ENCODE measurements around the gene SNAPIN.
A peak's percentile ranks its signal among the peaks of the same experiment; 100 is the strongest.

Gene SNAPIN, protein sequence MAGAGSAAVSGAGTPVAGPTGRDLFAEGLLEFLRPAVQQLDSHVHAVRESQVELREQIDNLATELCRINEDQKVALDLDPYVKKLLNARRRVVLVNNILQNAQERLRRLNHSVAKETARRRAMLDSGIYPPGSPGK

DNA sequence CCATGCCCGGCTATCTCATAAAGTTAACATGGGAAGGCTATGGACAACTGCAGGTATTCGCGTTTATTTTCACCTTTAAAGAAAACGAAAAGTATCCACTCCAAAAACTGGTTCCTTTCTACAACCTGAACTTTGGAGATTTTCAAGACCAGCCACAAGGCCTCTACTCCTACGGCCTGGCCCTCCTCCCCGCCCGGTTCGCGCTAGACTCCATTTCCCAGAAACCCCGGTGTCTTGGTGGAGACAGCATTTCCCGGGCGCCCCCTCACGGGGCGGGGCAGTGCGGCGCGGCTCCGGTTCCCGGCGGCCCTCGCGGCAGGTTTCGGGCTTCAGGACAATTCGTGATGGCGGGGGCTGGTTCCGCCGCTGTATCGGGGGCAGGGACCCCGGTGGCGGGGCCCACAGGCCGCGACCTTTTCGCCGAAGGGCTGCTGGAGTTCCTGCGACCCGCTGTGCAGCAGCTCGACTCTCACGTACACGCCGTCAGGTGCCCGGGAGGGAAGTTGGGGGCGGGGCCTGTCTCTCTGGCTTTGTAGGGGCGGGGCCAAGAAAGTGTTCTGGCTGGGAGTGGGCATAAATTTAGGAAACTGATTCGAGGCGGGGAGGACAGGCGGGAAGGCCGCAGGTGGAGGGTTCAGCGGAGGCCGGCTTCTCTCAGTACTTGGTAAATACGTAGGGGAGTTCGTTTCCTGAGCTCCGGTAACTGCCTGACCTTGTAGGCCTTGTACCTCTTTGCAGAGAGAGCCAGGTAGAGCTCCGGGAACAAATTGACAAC is at the start of gene SNAPIN:
Gene SNAPIN, plus strand, starts transcription at position 304 of the 775 bp plus-strand sequence. Its CDS starts 41 bp downstream, at position 345.
- DNase-seq = peak; percentile 92 to 95

DNA sequence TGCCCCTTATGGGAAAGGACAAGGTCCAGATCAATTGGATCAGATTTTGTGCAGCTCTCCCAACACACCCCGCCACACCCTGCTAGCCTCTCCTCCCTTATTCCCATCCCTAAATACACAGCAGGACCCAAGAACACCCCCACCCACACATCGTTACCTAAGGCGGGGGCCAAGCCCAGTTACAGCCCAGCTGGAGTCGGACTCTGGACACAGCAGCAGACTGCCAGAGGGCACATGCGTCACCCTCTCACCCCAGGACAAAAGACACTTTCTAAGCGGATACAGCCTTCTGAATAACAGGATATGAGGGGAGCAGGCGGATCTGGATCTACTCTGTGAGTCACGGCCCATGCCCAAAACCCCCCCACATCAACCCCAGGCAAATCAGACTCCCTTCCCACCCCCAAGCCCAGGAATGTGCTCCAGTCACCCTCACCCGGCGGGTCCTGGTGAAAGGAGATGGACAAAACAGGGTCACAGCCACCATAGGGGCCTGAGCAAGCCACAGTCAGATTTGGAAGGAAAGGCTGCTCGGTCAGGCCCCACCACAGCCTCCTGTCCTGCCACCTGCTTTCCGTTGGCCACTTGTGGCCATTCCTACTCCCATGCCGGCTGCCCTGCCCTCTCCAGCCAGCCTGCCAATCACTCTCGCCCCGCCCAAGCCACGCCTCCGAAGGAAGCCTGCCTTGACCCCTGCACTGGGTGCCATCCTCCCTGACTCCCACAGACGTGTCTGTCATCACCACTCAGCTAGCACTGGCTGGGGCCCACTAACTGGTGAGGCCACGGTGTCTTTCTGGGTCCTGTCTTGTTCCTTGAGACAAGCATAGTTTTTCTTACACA is 49.5 kb upstream of the SNAPIN start:
- no peak for DNase-seq

DNA sequence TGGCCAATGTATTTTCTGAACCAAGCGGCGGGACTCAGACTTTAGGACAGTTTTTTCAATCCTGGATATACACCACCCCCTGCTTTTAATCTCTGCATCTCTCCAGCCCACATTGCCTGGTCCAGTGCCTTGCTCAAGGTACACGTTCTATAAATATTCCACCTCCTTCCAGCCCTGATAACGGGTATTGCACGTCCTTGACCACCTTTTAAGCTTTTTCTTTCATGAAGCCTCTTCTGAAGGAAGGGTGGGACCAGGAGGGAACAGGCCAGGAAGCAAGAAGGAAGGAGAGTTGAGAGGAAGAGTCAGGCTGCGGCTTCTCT is 49.0 kb upstream of the SNAPIN start:
- no peak for DNase-seq

DNA sequence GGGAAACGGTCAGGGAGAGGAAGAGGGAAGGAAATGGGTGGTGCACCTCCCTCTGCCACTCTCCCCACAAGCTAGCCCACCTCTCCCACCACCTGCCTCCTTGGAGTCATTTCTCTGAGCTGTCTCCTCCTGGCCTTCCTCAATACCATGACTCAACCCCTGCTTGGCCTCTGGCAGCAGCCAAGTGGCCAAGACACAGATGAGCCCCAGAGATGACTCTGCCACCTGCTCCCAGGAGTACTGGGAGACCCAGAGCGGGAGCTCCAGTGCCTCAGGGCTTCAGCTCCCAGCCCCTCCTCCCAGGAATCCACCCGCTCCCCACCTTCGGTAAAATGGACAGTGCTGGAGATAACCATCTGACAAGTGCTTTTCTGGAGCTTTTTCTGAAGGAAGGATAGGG is 48.2 kb upstream of the SNAPIN start:
- DNase-seq = no peak

DNA sequence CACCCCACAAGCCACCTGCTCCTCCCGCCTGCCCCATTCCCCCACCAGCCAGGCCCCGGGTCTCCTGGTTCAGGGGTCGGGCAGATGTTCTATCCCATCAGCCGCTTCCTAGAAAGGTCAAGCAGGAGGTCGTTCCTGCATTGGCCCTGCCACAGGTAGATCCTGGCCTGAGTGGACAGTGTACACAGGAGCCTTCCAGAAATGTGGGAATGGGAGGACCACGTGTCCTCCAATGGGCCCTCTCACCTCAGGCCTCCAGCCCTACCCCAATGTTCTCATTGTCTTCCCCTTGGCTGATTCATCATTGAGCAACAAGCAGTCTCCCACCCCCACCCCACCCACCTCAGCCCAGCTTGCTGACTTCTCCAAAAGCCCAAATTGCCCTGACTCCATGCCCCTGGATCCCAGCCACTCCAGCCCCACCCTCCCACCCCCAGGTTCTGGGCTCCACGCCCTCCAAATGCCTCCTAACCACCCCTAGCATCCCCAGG is 47.6 kb upstream of the SNAPIN start:
- no peak for DNase-seq

DNA sequence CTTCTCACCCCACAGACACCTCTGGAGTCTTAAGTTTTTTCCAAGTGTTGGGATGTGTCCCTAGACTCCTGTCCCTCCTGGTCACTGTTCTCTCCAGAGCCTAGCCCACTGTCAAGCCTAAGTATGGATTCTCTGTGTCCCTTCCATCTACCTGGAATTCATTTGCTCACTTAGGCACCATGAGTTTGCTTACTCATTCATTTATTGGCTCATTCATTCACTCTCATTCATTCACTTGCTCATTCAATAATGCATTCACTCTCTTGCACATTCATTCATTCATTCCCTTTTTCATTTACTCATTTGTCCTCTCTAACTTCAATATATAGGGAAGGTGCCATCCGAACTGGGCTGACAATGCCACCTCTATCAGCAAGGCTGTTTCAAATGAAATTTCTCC is 47.1 kb upstream of the SNAPIN start:
- DNase-seq = no peak

DNA sequence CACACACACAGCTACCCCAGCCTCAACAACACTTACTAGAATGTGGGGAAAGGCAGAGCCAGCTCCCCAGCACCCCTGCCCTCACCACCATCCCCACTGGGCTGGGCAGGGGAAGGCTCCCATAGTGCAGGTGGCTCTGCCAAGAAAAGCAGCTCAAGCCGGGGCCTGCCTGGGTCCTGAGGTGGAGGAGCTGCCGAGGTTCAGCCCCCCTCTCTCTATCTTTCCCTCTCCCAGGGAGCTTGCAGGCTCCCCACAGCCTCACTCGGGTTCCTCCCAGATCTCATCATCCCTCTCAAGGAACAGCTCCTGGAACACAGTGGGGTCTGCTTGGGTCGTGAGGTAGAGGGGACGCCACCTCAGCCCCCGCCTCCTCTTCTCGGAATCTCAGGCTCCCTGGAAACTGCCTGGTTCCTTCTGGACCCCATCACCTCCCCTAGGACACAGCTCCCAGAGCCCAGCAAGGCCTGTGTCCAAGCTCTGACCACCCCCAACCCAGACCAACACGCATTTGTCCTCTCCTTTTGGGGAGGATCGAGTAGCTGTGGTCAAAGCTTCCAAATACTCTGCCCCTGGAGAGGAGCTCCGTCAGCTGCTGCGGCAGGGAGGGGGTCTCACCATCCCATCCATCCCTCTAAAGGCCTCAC is 46.3 kb upstream of the SNAPIN start:
- no peak for DNase-seq

DNA sequence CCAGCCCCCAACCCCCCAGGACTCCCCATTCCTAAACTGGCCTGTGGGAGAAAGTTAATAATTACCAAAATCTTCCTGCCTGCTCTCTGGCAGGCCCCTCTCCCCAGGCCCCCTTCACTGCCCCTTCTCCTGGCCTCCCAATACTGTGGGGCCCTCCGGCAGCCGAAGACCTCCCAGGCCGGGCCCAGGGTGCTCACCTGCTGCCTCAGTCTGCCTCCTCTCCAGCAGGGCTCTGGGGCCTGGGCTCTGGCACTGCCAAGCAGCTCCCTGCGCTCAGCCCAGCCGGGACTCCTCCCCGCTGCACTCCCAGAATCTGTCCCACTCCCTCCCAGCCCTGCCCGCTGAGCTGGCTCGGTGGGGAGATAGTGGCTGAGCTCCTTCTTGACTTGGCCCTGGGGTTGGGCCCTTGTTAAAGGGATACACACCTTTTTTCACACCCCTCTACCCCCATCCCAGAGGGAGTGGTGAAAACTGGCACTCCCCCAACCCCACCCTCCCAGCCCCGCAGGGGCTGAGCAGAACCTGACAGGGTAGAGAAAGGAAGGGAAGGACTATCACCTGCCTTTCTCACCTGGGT is 45.7 kb upstream of the SNAPIN start, which contains the start of gene S100A16:
Gene S100A16, minus strand, starts transcription at position 383 of the 577 bp plus-strand sequence. CDS start 4,986 bp downstream, outside the sequence.
- DNase-seq = no peak

DNA sequence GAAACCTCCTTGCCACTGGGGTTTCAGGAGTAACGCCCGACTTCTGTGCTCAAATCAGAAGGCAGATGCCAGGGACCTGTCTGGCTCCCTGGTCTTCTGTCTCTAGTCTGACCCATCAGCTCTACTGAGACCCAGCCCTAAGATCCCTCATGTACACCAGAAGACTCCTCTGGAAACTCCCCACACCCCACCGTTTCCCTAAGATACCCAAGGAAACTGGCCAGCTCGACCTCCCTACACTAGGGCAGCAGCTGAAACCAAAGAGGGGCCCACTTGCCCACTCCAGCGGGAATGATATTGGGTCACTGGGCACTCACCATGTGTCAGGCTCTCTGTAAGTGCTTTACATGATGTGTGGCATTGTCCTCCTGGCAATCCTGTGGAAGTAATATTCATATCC is 45.1 kb upstream of the SNAPIN start:
- no peak for DNase-seq

DNA sequence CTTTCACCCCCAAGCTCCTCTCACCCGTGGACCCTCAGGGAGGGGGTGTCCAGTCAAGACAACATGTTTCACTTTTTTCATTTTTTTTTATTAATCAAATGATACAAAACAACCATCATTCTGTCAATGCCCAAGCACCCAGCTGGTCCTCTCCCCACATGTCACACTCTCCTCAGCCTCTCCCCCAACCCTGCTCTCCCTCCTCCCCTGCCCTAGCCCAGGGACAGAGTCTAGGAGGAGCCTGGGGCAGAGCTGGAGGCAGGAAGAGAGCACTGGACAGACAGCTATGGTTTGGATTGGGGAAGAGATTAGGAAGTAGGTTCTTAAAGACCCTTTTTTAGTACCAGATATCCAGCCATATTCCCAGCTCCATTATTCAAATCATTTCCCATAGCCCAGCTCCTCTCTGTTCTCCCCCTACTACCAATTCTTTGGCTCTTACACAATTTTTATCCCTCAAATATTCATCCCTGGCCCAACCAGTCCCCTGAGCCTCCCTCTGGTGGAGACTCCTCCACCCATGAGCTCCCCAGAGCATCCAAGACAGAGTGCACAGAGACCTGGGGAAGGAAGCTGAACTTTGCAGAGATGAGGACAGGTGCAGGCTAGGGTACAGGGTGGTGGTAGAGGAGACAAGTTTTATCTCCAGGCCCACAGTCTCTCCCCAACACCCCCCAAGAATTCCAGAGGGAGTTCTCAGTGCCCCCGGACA is 44.2 kb upstream of the SNAPIN start:
- DNase-seq = no peak

DNA sequence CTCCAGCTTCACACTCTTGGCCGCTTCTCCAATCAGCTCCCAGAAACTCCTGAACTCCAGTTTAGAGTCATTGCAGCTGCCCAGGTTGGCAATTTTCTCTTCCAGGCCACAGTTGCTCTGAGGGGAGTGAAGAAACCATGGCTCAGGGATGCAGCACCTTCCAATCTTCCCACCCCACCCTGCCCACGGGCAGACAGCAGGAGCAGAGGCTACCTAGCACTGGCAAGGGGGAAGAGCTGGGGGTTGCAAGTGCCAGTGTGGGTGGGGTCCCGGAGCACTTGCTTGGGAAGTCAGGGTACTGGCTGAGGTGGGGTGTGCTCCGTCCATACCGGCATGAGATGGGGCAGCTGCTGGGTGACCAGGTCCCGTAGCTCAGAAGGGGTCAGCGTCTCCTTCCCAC is 43.6 kb upstream of the SNAPIN start:
- no peak for DNase-seq

DNA sequence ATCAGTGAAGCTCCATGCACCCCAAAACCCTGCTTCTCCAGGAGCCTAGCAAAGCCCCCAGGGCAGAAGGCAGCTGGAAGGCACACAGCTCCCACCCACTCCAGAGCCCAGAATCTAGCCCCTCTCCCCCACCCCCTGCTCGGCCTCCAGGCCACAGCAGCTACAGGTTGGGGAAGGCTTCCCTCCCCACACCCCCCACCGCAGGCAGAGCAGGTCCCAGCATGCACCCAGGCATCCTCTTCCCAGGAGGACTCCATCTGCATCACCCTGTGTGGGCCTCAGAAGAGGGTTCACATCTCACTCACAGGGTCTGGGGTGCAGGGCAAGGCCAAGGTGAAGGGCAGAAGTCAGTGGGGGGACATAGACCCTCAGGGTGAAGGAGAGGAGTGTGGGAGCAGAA is 43.1 kb upstream of the SNAPIN start:
- no peak for DNase-seq

DNA sequence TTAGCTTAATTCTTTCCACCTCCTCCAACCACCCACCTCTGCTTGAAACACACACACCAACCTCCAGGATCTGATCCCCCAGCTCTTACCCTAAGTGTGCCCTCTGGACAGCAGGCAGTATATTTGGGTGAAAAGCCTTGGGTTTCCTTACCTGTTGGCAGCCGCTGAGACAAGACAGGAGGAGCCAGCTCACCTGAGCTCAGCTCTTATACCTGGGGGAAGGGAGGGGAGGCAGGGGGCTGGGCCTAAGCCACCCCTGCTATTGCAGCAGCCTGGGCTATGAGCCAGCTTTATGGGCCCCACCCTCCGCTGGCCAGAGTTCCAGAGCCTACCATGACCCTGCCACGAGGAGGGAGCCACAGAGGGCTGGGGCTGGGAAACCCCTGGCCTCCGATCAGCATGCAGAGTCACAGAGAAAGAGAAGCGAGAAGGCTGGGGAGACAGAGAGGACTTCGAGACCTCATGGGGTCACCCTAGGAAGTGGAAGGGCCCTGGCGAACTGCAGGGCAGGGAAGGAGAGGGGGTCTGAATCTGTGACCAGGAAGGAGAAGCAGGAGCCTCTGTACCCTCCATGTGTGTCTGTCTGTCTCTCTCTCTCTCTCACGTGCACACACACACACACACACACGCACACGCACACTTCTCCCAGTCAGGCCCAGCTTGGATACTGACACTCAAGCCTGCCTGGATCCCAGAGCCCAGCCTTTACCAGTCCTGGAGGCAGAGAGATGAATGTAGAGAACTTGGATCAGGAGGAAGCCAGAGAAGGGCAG is 42.2 kb upstream of the SNAPIN start, which contains the start of gene S100A14:
Gene S100A14, minus strand, starts transcription at position 182 of the 773 bp plus-strand sequence. CDS start 467 bp downstream, outside the sequence.
- DNase-seq = no peak

DNA sequence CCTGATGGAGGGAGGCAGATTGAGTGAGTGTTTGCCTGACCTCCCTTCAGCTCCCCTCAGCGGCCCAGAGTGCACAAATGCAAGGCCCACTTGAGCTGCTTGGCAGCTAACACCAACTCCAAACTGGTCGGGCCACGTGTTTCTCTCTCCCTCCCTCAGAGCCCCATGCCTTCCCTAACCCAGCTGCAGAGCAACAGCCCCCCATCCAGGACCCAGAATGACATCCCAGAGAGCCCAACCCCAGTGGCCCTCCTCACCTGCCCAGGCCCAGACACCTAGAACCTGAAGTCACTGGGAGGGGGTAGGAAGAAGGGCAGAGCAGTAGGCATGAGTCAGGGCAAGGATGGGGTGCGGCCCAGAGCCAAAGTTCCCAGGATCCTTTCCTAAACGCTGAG is 41.6 kb upstream of the SNAPIN start:
- no peak for DNase-seq

DNA sequence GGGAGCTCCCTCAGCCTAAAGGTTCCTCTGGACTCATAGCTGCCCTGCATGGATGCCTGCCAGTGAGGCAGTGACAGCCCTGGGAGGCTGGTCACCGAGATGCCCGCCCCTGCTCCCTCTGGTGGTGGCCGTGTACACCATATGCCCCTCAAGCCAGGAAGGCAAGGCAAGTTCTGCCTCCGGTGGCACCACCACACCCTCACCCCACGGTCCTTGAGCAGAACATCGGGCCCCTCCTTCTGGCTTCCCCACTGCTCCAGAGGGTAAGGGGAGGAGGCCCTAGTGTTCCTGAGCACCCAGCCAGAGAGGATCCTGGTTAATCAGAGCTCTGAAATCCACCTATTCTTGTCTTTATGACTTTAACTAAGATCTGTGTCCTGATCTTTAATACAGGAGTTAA is 40.8 kb upstream of the SNAPIN start:
- peak; percentile 77 to 82 for DNase-seq

DNA sequence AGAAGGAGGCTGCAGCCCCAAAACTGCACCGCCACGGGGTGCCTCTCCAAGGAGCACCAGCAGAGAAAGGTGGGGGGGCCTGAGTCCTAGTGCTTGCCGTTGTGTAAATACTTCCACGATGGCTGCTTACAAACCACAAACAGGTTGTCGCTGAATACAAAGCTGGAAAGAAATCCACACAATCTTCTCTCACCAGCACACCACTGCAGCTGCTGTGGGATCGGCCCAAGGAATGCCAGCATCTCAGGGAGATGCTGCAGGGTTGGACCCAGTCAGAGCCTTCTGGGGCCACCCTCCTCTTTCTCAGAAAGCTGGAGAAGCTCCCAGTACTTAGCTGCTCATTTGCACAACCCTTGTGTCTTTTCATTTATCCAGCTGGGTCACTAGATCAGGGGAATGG is 39.3 kb upstream of the SNAPIN start:
- no peak for DNase-seq

DNA sequence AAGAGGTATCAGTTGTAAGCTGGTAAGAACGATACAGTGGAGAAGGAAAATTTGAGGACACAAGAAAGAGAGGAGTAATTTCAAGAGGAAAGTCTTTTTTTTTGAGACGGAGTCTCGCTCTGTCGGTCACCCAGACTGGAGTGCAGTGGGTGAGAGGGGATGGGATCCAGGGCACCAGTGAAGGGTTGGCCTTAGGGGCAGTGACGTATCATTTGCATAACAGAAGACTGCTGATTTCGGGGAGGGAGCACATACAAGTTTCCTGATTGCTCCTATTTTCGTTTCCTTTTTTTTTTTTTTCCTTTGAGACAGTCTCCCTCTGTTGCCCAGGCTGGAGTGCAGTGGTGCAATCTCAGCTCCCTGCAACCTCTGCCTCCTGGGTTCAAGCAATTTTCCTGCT is 35.4 kb upstream of the SNAPIN start:
- DNase-seq = no peak

DNA sequence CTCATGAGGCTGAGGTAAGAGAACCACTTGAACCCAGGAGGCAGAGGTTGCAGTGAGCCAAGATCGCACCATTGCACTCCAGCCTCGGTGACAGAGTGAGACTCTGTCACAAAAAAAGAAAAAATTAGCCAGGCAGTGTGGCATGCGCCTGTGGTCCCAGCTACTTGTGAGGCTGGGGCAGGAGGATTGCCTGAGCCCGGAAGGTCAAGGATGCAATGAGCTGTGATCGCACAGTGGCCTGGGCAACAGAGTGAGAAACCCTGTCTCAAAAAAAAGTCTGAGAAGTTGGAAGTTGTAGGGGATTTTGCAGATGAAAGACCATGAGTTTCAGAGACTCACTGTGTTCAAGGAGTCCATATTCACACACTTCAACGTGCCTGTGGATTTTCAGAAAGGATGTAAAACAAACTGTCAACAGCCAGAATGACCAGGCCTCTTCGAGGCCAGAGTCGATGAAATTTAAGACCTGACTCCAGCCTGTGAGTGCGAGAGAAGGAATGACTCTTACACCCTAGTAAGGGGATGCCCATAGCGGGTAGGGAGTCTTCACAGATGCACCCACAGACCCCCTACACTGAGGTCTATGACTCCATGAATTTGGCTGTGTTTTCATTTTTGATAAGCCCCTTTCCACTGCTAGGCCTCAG is 33.4 kb upstream of the SNAPIN start:
- DNase-seq = no peak

DNA sequence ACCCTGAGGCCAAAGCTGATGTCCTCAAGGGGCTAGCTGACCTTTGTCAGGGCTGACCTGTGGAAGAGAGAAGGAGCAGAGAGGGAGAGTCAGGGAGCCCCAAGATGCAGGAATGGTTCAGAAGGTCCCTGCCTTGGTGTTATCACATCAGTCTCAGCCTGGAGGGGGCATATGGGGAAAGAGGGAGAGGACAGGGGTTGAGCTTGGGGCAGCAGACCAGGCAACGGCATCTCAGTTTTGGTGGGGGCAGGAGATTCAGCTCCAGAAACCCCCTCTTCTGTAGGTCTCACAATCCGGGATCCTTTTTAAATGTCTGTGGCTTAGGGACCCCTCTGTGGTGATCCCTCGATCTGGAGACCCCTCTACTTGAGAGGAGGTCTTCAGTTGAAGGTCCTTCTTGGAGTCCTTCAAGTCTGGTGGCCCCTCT is 32.0 kb upstream of the SNAPIN start:
- no peak for DNase-seq

DNA sequence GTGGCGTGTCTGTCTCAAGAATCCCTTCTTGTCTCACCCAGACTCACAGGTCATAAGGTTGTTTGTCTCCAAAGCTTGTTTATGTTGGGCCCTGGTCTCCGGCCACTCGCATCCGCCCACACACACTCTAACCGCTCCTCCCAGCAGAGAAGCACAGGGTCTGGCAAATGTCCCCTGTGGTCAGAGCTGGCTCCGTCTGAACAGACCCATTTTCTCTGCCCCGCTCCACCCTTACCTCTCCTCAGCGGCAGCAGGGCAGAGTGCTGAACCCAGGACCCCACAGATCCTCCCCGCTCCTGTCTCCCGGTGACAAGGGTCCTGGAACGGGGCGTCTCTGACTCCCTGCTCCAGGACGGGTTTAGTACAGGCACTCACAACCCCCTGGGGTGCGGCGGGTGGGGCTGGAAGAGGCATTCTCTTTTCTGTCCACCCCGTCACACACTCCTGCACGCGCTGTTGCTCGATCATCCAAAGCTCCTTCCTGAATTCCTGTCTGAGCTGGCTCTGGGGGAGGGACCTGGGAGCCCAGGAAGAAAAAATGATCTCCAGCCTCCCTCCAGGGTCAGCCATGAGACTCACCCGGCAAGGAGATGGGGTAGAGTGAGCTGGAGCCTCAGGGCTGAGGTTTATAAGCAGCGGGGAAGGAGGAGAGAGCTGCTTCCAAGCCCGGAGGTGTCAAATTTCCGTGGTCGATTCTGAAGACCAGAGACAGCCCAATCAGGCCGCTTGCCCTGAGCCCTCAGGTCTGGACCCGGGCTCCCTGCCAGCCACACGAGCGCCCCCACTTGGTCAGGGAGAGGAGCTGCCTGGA is 31.4 kb upstream of the SNAPIN start, which contains the start of gene S100A13:
Gene S100A13, minus strand, starts transcription at position 602 of the 811 bp plus-strand sequence. CDS start 1,033 bp downstream, outside the sequence.
- no peak for DNase-seq
